GM18951 (cell line): ENCODE data around the gene GPR84.
A peak's percentile ranks its signal among the peaks of the same experiment; 100 is the strongest.

Experiments used
- POLR2A ChIP-seq: IDR thresholded peaks from 4 replicates; pipeline ENCODE4 v1.6.1; 2011; ENCODE audit warnings: mild to moderate bottlenecking; ENCODE audit not compliant: insufficient read length, insufficient read depth; ENCODE audit errors: extremely low read depth
- in situ Hi-C: fragments of 300-500 bp; cut with MboI; formaldehyde crosslinking; loops from one replicate; pipeline ENCODE4 v1.12.0; 2022; ENCODE audit warnings: low sequenced_read_pairs, mixed read lengths, inconsistent platforms; ENCODE audit not compliant: unreplicated experiment

GPR84 gene

GRCh38 chr12:54389134-54389508, 24.8 kb upstream of the GPR84 start:
- no peak for TF ChIP-seq POLR2A
- in situ Hi-C loops = no loop called here

GRCh38 chr12:54388237-54389133, 24.2 kb upstream of the GPR84 start:
- TF ChIP-seq POLR2A = no peak
- in situ Hi-C loops = no loop called here

- TF ChIP-seq POLR2A = no peak
- in situ Hi-C loops = no loop called here
Observed at GRCh38 chr12:54387114-54387467, 22.8 kb upstream of the GPR84 start.

- in situ Hi-C loops = no loop called here
- no peak for TF ChIP-seq POLR2A
Observed at GRCh38 chr12:54386403-54387113, 22.3 kb upstream of the GPR84 start.

- TF ChIP-seq POLR2A = peak; percentile 16
- in situ Hi-C loops = no loop called here
Observed at GRCh38 chr12:54385251-54385914, 21.1 kb upstream of the GPR84 start.

- in situ Hi-C loops = no loop called here
- no peak for TF ChIP-seq POLR2A
Observed at GRCh38 chr12:54384591-54385041, 20.3 kb upstream of the GPR84 start, which contains the start of gene ZNF385A. ZNF385A (minus strand) TSS chr12:54384733; CDS start chr12:54384514, 219 bp downstream.

- in situ Hi-C loops = no loop called here
Observed at GRCh38 chr12:54383041-54383609, 18.8 kb upstream of the GPR84 start.

GRCh38 chr12:54381136-54381535, 16.9 kb upstream of the GPR84 start:
- in situ Hi-C loops = no loop called here
- no peak for TF ChIP-seq POLR2A

More at GRCh38 chr12:54383041-54383609, 18.8 kb upstream of the GPR84 start:
- TF ChIP-seq POLR2A = no peak

- in situ Hi-C loops = no loop called here
- no peak for TF ChIP-seq POLR2A
Observed at GRCh38 chr12:54379398-54380201, 15.3 kb upstream of the GPR84 start.

- in situ Hi-C loops = no loop called here
- TF ChIP-seq POLR2A = no peak
Observed at GRCh38 chr12:54378796-54379397, 14.6 kb upstream of the GPR84 start.

- in situ Hi-C loops = no loop called here
- no peak for TF ChIP-seq POLR2A
Observed at GRCh38 chr12:54377797-54378515, 13.7 kb upstream of the GPR84 start.
